Muscle layer of colon (tissue), 2 donors: Measurements from ENCODE around the gene C1QTNF12.

Experiments used
- H3K27ac ChIP-seq: one replicate; pipeline ENCODE4 v1.7.0; 2013; ENCODE audit warnings: low read depth, mild to moderate bottlenecking, low read length, moderate library complexity
- H3K27me3 ChIP-seq, 2 donors: one replicate each; pipeline ENCODE4 v1.7.0; 2013; ENCODE audit warnings: low read length in 2 of 2, mild to moderate bottlenecking in 2 of 2; ENCODE audit not compliant: insufficient read depth in 2 of 2, control insufficient read depth in 1 of 2
- H3K36me3 ChIP-seq: one replicate; pipeline ENCODE4 v1.7.0; 2013; ENCODE audit warnings: mild to moderate bottlenecking, low read length; ENCODE audit not compliant: insufficient read depth
- H3K4me1 ChIP-seq: one replicate; pipeline ENCODE4 v1.7.0; 2013; ENCODE audit warnings: mild to moderate bottlenecking, low read length; ENCODE audit not compliant: insufficient read depth
- H3K4me3 ChIP-seq, 2 donors: one replicate each; pipeline ENCODE4 v1.7.0; 2013; ENCODE audit warnings: low read length in 2 of 2, low read depth in 1 of 2, mild to moderate bottlenecking in 1 of 2, moderate library complexity in 1 of 2
- H3K9ac ChIP-seq: one replicate; pipeline ENCODE4 v1.7.0; 2013; ENCODE audit warnings: low read length
- H3K9me3 ChIP-seq: one replicate; pipeline ENCODE4 v1.7.0; 2013; ENCODE audit warnings: mild to moderate bottlenecking, low read length
- donor health status: abdominal sarcoma.
- donor health status: Adenocarcinoma of cecum.

C1QTNF12 gene

GRCh38 chr1:1287288-1288110, 41.0 kb upstream of the C1QTNF12 start:
- no peaks in the 10 kb centered on the region for H3K9me3 ChIP-seq
- peaks cover 0 to 32% of the 10 kb centered on the region in 2 donors for H3K27me3 ChIP-seq

DNA sequence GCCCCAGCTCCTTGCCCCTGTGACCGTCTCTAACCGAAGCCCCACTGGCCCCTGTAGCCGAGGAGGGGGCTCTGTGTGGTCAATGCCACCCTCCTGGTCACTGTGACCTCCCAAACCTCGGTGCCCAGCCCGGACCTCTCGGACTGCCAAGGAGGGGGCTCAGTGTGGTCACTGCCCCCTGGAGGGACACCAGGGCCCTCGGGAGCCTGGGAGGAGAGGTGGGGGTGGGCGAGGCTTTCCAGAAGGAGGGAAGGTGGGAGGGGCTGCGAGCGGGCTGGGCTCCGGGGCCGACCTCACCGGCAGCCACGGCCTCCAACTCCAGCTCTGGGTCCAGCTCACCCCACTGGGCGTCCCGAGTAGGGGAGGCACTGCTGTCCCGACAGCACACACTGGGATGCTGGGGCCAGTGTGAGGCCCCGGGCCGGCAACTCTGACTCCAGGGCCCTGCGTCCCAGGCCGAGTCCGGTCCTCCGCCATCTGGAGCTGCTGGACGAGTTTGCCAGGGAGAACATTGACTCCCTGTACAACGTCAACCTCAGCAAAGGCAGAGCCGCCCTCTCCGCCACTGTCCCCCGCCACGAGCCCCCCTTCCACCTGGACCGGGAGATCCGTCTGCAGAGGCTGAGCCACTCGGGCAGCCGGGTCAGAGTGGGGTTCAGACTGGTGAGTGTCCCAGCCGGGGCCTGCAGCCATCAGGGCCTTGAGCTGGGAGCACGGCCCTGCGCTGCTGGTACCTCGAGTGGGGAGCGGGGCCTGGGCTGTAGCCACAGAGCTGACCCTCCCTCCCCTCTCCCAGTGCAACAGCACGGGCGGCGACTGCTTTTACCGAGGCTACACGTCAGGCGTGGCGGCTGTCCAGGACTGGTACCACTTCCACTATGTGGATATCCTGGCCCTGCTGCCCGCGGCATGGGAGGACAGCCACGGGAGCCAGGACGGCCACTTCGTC, 40.1 kb upstream of the C1QTNF12 start:
- H3K4me3 ChIP-seq: no peak overlapping the region
- no peaks in the 10 kb centered on the region for H3K9me3 ChIP-seq
- no peak overlapping the region for H3K27ac ChIP-seq
- no peaks in the 10 kb centered on the region for H3K4me1 ChIP-seq
- peaks cover 0 to 32% of the 10 kb centered on the region in 2 donors for H3K27me3 ChIP-seq
- H3K9ac ChIP-seq: no peak overlapping the region
- no peaks in the 10 kb centered on the region for H3K36me3 ChIP-seq

More at GRCh38 chr1:1287288-1288110, 41.0 kb upstream of the C1QTNF12 start:
- H3K4me3 ChIP-seq: no peak overlapping the region
- no peak overlapping the region for H3K27ac ChIP-seq
- no peaks in the 10 kb centered on the region for H3K36me3 ChIP-seq
- H3K4me1 ChIP-seq: no peaks in the 10 kb centered on the region
- H3K9ac ChIP-seq: no peak overlapping the region

GRCh38 chr1:1285611-1286311, 39.2 kb upstream of the C1QTNF12 start:
- H3K27ac ChIP-seq: no peak overlapping the region
- H3K36me3 ChIP-seq: no peaks in the 10 kb centered on the region
- no peaks in the 10 kb centered on the region for H3K9me3 ChIP-seq
- no peaks in the 10 kb centered on the region for H3K4me1 ChIP-seq
- H3K27me3 ChIP-seq: peaks cover 0 to 32% of the 10 kb centered on the region in 2 donors
- H3K4me3 ChIP-seq: no peak overlapping the region
- H3K9ac ChIP-seq: no peak overlapping the region

GRCh38 chr1:1285102-1285571, 38.6 kb upstream of the C1QTNF12 start:
- no peak overlapping the region for H3K9ac ChIP-seq
- no peak overlapping the region for H3K4me3 ChIP-seq
- no peaks in the 10 kb centered on the region for H3K9me3 ChIP-seq
- H3K36me3 ChIP-seq: no peaks in the 10 kb centered on the region
- H3K27me3 ChIP-seq: peaks cover 0 to 32% of the 10 kb centered on the region in 2 donors
- H3K4me1 ChIP-seq: no peaks in the 10 kb centered on the region
- no peak overlapping the region for H3K27ac ChIP-seq

GRCh38 chr1:1284221-1285101, 37.9 kb upstream of the C1QTNF12 start:
- Histone ChIP-seq H3K36me3 (no peaks in the 10 kb centered on the region), H3K27ac (no peak overlapping the region), H3K9me3 (no peaks in the 10 kb centered on the region), H3K4me3 (no peak overlapping the region), H3K27me3 (peaks cover 0 to 32% of the 10 kb centered on the region in 2 donors), H3K4me1 (no peaks in the 10 kb centered on the region), H3K9ac (no peak overlapping the region)

- Histone ChIP-seq H3K9ac (no peak overlapping the region), H3K27me3 (peaks cover 0 to 32% of the 10 kb centered on the region in 2 donors), H3K4me1 (no peaks in the 10 kb centered on the region), H3K36me3 (no peaks in the 10 kb centered on the region), H3K4me3 (no peak overlapping the region), H3K9me3 (no peaks in the 10 kb centered on the region), H3K27ac (no peak overlapping the region)
Measured at GRCh38 chr1:1283821-1284220, 37.3 kb upstream of the C1QTNF12 start.

- peaks cover 0 to 32% of the 10 kb centered on the region in 2 donors for H3K27me3 ChIP-seq
- no peak overlapping the region for H3K4me3 ChIP-seq
- no peak overlapping the region for H3K9ac ChIP-seq
- no peaks in the 10 kb centered on the region for H3K36me3 ChIP-seq
- no peak overlapping the region for H3K27ac ChIP-seq
- H3K9me3 ChIP-seq: no peaks in the 10 kb centered on the region
- H3K4me1 ChIP-seq: no peaks in the 10 kb centered on the region
Measured at GRCh38 chr1:1282998-1283397, 36.5 kb upstream of the C1QTNF12 start.

DNA sequence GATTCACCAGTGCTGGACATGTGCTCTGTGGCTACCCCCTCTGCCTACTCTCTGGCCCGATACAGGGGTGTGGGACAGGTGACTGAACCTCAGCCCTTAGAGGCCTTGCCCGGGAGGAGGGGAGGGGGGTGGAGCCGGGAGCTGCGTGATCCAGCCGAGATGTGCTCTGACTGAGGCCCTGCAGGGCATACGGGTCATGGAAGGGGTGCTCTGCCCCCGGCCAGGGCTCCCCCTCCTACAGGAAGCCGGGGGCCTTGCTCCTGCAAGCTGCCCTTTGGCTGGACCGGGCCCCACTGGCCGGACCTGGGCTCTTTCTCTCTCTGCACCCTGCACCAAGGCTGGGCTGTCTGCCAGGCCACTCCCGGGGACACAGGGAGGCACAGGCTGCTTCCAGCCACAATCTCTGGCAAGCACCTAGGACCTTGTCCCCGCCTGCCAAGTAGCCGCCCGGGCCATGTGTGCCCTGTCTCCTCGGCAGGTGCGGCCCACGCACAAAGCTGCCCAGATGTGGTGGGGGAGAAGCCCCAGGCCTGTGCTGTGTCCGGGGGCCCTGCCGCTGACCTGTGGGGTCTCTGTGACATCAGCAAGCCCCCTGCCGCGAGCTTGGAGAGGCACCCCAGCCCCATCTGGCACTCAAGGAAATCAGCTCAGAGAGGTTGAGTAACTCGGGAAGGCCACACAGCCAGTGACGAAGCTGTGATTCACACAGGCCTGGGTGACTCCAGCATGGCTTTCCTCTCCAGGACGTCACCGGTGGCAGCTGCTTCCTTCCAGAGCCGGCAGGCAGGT, 35.2 kb upstream of the C1QTNF12 start:
- H3K4me3 ChIP-seq: no peak overlapping the region
- H3K27ac ChIP-seq: no peak overlapping the region
- peaks cover 0 to 22% of the 10 kb centered on the region in 2 donors for H3K27me3 ChIP-seq
- no peaks in the 10 kb centered on the region for H3K4me1 ChIP-seq
- H3K9ac ChIP-seq: no peak overlapping the region
- no peaks in the 10 kb centered on the region for H3K9me3 ChIP-seq
- H3K36me3 ChIP-seq: no peaks in the 10 kb centered on the region

GRCh38 chr1:1280782-1281481, 34.4 kb upstream of the C1QTNF12 start:
- no peaks in the 10 kb centered on the region for H3K9me3 ChIP-seq
- H3K27me3 ChIP-seq: peaks cover 0 to 14% of the 10 kb centered on the region in 2 donors
- no peak overlapping the region for H3K9ac ChIP-seq
- H3K36me3 ChIP-seq: no peaks in the 10 kb centered on the region
- no peak overlapping the region for H3K4me3 ChIP-seq
- H3K4me1 ChIP-seq: no peaks in the 10 kb centered on the region
- no peak overlapping the region for H3K27ac ChIP-seq
